HG02885 (cell line): Measurements from ENCODE around the gene CACUL1.
"Not testable (repeated sequence)": the region's sequence is repeated elsewhere in the genome, so short reads cannot be mapped to it uniquely, and the experiment has no call there.

ENCODE experiments used
- ATAC-seq: cut with Tn5 transposase; IDR thresholded peaks from one replicate; pipeline ENCODE4 v1.9.1; 2021; ENCODE audit warnings: mild to moderate bottlenecking; ENCODE audit not compliant: unreplicated experiment, poor library complexity

CACUL1 gene

GRCh38 chr10:118658762-118659161 is 96.0 kb downstream of the CACUL1 start:
- no peak for ATAC-seq

DNA sequence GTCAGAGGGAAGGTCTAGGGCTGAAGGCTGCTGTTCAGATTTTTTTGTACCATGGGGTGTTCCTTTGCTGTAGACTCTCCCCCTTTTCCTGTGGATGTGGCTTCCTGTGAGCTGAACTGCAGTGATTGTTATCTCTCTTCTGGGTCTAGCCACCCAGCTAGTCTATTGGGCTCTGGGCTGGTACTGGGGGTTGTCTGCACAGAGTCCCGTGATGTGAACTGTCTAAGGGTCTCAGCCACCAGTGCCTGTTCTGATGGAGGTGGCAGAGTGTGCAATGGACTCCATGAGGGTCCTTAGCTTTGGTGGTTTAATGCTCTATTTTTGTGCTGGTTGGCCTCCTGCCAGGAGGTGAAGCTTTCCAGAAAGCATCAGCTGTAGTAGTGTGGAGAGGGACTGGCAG is 96.6 kb downstream of the CACUL1 start:
- not testable (repeated sequence) for ATAC-seq

DNA sequence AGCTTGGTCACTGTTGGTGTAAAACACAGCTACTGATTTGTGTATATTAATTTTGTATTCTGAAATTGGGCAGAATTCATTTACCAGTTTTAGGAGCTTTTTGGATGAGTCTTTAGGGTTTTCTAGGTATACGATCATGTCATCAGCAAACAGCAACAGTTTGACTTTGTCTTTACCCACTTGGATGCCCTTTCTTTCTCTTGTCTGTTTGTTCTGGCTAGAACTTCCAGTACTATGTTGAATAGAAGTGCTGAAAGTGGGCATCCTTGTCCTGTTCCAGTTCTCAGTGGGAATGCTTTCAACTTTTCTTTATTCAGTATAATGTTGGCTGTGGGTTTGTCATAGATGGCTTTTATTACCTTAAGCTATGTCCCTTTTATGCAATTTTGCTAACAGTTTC is 109.5 kb downstream of the CACUL1 start:
- not testable (repeated sequence) for ATAC-seq

GRCh38 chr10:118642228-118642627 is 112.5 kb downstream of the CACUL1 start:
- no peak for ATAC-seq

GRCh38 chr10:118638680-118639079 is 116.1 kb downstream of the CACUL1 start:
- ATAC-seq = no peak

DNA sequence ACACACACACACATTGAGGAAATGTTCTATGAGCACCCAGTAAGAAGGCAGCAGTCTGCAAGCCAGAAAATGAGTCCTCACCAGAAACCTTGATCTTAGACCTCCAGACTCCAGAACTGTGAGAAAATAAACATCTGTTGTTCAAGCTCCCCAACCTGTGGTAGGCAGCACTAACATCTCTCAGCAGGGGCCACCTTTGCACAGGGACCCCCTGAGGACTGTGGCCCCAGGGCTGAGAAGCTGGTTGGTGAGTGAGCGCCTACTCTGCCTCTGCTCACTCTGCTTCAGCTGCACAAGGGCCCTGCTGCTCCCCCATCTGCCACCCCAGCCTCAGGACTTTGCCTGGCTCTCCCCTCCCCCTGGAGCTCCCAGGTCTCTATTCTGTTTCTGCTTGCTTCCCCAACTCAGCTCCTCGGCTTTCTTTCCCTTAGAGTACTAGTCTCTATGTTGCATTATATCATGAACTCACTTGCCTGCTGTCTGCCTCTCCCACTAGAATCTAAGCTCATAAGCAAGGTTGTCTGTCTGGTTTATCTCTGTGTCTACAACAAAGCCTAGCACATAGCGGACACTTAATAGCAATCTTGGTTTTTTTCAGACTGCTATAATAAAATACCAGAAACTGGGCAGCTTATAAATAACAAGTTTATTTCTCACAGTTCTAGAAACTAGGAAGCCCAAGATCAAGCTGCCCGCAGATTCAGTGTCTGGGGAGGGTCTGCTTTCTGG is 118.9 kb downstream of the CACUL1 start:
- no peak for ATAC-seq

DNA sequence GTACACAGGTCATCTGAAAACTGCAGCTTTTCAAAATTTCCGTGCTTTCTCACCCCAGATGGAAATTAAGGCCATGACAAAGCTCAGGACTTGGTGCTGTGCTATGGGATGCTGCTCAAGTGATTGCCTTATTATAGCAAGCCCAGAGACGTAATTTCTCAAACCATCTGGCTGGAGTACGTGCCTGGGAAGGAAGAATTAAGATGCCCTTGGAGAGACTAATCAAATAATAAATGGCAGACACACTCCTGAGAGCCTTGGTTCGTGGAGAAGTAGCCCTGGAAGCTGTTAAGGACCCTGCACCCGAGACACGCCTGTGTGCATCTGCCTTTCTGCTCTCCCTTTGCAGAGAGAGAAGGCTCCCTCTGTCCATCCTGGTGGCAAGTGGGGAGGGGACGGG is 121.0 kb downstream of the CACUL1 start:
- ATAC-seq = no peak

GRCh38 chr10:118629211-118629610 is 125.6 kb downstream of the CACUL1 start:
- no peak for ATAC-seq

DNA sequence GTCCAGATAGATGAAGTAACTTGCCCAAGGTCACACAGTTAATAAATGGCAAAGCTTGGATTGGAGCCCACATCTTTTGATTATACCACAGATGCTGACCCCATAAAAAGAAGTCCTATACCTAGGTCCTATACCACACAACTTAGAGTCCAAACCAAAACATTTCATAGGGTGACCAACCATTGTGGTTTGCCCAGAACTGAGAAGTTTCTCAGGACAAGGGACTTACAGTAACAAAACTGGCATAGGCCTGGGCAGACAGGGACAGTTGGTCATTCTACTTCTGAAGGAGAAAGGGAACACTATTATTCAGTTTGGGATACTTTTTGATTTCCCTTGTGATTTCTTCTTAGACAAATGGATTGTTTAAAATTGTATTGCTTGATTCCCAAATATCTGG is 126.4 kb downstream of the CACUL1 start:
- no peak for ATAC-seq

DNA sequence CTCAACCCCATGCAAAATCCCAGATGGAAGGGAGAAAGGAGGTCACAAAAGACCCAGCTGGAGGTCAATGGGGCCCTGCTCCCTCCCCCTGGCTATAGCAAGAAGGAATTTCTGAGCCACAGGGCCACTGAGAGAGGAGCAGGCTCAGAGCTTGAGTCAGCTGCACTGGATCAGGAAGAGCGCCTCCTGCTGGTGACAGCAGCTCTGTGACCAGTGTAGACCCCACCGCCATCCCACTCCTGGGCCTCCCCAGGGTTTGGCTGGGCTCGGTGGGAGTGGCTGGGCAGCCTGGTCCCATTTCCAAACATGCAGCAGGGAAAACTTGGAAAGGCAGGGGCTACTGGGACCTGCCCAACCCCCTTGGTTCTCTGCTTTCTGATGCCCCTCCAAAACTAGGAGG is 127.8 kb downstream of the CACUL1 start:
- no peak for ATAC-seq
